Measurements from ENCODE around the gene ITPRIPL2. TPM values are rescaled to one million over a fixed set of nuclear protein-coding genes. Genes with fewer than 3 reads are reported as not detected.

ITPRIPL2 gene
- total RNA-seq, 2 donors from 2014 or later = 17.5 to 40.2 TPM

DNA sequence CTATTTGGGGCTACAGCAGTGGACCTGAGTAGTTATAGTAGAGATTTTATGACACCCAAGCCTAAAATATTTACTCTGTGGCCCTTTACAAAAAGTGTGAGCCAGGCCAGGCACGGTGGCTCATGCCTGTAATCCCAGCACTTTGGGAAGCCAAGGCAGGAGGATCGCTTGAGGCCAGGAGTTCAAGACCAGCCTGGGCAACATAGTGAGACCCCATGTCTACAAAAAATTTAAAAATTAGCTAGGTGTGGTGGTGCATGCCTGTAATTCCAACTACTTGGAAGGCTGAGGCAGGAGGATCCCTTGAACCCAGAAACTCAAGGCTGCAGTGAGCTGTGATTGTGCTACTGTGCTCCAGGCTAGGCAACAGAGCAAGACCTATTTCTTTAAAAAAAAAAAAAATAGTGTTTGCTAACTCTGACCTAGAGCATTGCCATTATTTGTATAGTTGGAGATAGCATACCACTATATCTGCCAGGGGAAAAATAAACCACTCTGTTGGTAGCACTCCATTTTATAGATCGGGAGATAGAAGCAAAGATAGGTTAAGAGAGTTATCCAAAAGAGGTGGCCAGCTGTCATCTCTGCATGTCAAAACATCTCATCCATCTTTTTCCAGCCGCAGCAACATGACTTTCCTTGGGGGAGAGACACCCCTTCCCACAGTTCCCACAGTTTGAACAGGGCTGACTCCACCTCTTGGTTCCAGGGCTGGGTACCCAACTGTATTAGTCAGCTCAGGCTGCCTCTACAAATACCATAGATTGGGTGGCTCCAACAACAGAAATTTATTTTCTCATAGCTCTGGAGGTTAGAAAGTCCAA, 3.0 kb upstream of the ITPRIPL2 start:
- no peaks in the 10 kb centered on the region for H3K27me3 ChIP-seq
- no peak overlapping the region for H3K27ac ChIP-seq
- H3K9me3 ChIP-seq = no peaks in the 10 kb centered on the region
- H3K4me1 ChIP-seq = peaks cover 0 to 26% of the 10 kb centered on the region in 2 donors
- peaks cover 9% of the 10 kb centered on the region for H3K36me3 ChIP-seq
- no peak for TF ChIP-seq CTCF (IDR thresholded peaks at IDR 0.05)
- H3K4me3 ChIP-seq = no peak overlapping the region
- DNase-seq (ENCODE audit: low spot score) = no peak

DNA sequence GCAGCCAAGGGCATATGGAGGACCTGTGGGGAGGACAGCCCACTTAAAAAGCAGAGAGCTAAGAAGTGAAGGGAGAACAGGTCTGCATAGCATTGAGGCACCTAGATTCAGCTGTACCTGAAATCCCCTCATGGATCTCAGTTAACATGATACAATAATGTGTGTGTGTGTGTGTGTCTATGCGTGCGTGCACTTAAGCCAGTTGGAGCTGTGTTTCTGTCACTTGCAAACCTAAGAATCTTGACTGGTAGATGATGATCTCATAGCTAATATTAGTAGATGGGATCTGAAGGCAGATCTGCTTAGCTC, 1.7 kb upstream of the ITPRIPL2 start:
- no peak for TF ChIP-seq CTCF (IDR thresholded peaks at IDR 0.05)
- peak overlapping the region in 1 of 2 donors; percentile 16 for H3K27ac ChIP-seq

GRCh38 chr16:19114359-19115147, 789 bp downstream of the ITPRIPL2 start:
- peak overlapping the region; percentile 87 to 91 for H3K27ac ChIP-seq
- peaks cover 14% of the 10 kb centered on the region for H3K36me3 ChIP-seq
- H3K4me1 ChIP-seq = peaks cover 0 to 60% of the 10 kb centered on the region in 2 donors
- H3K4me3 ChIP-seq = peak overlapping the region; percentile 50 to 79
- no peaks in the 10 kb centered on the region for H3K27me3 ChIP-seq
- peak; percentile 74 for DNase-seq (ENCODE audit: low spot score)
- peak in 1 of 2 donors; percentile 11 for TF ChIP-seq CTCF (IDR thresholded peaks at IDR 0.05)
- H3K9me3 ChIP-seq = no peaks in the 10 kb centered on the region

More for the DNA sequence above, 1.7 kb upstream of the ITPRIPL2 start:
- no peaks in the 10 kb centered on the region for H3K27me3 ChIP-seq
- peaks cover 0 to 38% of the 10 kb centered on the region in 2 donors for H3K4me1 ChIP-seq
- DNase-seq (ENCODE audit: low spot score) = no peak
- peaks cover 14% of the 10 kb centered on the region for H3K36me3 ChIP-seq
- H3K4me3 ChIP-seq = no peak overlapping the region
- H3K9me3 ChIP-seq = no peaks in the 10 kb centered on the region

DNA sequence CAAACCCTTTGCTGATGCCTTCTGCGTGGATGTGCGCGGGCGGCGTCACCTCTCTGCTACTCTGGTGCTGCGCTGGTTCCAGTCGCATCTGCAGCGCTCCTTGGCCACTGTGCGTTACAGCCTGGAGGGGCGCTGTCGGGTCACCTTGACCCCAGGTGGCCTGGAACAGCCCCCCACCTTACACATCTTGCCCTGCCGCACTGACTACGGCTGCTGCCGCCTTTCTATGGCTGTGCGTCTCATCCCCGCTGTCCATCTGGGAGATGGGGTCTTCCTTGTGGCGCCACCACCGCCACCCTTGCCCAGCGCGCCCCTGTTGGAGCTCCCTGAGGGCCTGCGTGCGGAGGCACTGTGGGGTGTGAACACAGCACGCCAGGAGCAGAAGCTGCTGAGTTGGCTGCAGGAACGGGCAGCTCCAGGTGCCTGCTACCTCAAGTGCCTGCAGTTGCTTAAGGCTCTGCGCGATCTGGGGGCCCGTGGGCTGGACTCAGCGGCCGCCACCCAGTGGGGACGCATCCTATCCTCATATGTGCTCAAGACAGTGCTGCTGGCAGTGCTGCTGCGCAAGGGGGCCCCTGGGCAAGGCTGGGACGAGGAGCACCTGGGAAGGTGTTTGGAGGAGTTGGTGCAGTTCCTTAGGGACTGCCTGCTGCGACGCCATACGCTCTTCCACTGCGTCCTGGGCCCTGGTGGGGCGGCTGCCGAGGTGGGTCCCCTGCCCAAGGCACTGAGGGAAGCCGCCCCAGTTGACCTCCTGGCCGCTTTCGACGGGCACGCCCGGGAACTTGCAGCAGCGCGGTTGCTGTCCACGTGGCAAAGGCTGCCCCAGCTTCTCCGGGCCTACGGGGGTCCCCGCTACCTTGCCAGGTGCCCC, 1.6 kb downstream of the ITPRIPL2 start:
- no peak for DNase-seq (ENCODE audit: low spot score)
- H3K4me1 ChIP-seq = peaks cover 0 to 66% of the 10 kb centered on the region in 2 donors
- H3K4me3 ChIP-seq = peak overlapping the region; percentile 50 to 79
- H3K27me3 ChIP-seq = no peaks in the 10 kb centered on the region
- TF ChIP-seq CTCF (IDR thresholded peaks at IDR 0.05) = peak; percentile 15 to 55
- H3K9me3 ChIP-seq = no peaks in the 10 kb centered on the region
- peaks cover 14% of the 10 kb centered on the region for H3K36me3 ChIP-seq
- H3K27ac ChIP-seq = peak overlapping the region; percentile 87 to 91

- H3K4me3 ChIP-seq = no peak overlapping the region
- peaks cover 17% of the 10 kb centered on the region for H3K36me3 ChIP-seq
- TF ChIP-seq CTCF (IDR thresholded peaks at IDR 0.05) = no peak
Measured at GRCh38 chr16:19116711-19117449, 3.1 kb downstream of the ITPRIPL2 start.

More at GRCh38 chr16:19116711-19117449, 3.1 kb downstream of the ITPRIPL2 start:
- Histone ChIP-seq H3K27ac (peak overlapping the region in 1 of 2 donors; percentile 83), H3K4me1 (peaks cover 0 to 69% of the 10 kb centered on the region in 2 donors), H3K9me3 (no peaks in the 10 kb centered on the region), H3K27me3 (no peaks in the 10 kb centered on the region)
- DNase-seq (ENCODE audit: low spot score) = no peak
